MM.1S (cell line): ENCODE results near the gene PARD3.

Experiments
- DNase-seq: peaks from one replicate; pipeline ENCODE4 v3.0.0-alpha.2; 2015
- H2AFZ ChIP-seq: fragments of 300-600 bp; sonication (generic); 2 replicates; pipeline ENCODE4 v1.6.0; 2016; ENCODE audit warnings: antibody characterized with exemption, low read length
- H3F3A ChIP-seq: fragments of 300-600 bp; sonication (generic); 2 replicates; pipeline ENCODE4 v1.6.1; 2016; ENCODE audit warnings: mild to moderate bottlenecking, antibody characterized with exemption, low read length, moderate library complexity, mixed read lengths; ENCODE audit not compliant: insufficient read depth
- H3K27ac ChIP-seq: fragments of 300-600 bp; sonication (generic); 2 replicates; pipeline ENCODE4 v1.5.1; 2016; ENCODE audit warnings: mild to moderate bottlenecking, low read length
- H3K27me3 ChIP-seq: fragments of 300-600 bp; sonication (generic); replicated peaks from 2 replicates; pipeline ENCODE4 v1.6.0; 2016; ENCODE audit warnings: low read length; ENCODE audit not compliant: insufficient read depth
- H3K36me3 ChIP-seq: fragments of 300-600 bp; sonication (generic); replicated peaks from 2 replicates; pipeline ENCODE4 v1.6.1; 2016; ENCODE audit warnings: mild to moderate bottlenecking, low read length, mixed read lengths; ENCODE audit not compliant: insufficient read depth
- H3K4me1 ChIP-seq: fragments of 300-600 bp; sonication (generic); 2 replicates; pipeline ENCODE4 v1.6.1; 2016; ENCODE audit warnings: low read length, mixed read lengths
- H3K4me2 ChIP-seq: fragments of 300-600 bp; sonication (generic); 2 replicates; pipeline ENCODE4 v1.6.0; 2016; ENCODE audit warnings: low read depth, low read length
- H3K4me3 ChIP-seq: fragments of 300-600 bp; sonication (generic); 2 replicates; pipeline ENCODE4 v1.5.1; 2016; ENCODE audit warnings: low read length, mixed read lengths
- H3K79me2 ChIP-seq: fragments of 300-600 bp; sonication (generic); 2 replicates; pipeline ENCODE4 v1.6.1; 2016; ENCODE audit warnings: mixed run types, low read length, mixed read lengths
- H3K9ac ChIP-seq: fragments of 300-600 bp; sonication (generic); 2 replicates; pipeline ENCODE4 v1.6.1; 2016; ENCODE audit warnings: low read length, mixed read lengths
- H3K9me2 ChIP-seq: fragments of 300-600 bp; sonication (generic); replicated peaks from 2 replicates; pipeline ENCODE4 v1.6.1; 2016; ENCODE audit warnings: mild to moderate bottlenecking, low read length, mixed read lengths; ENCODE audit not compliant: insufficient read depth
- H3K9me3 ChIP-seq: fragments of 300-600 bp; sonication (generic); replicated peaks from 2 replicates; pipeline ENCODE4 v1.6.1; 2016; ENCODE audit warnings: mild to moderate bottlenecking, low read length, mixed read lengths; ENCODE audit not compliant: insufficient read depth
- H4K20me1 ChIP-seq: fragments of 300-600 bp; sonication (generic); 2 replicates; pipeline ENCODE4 v1.6.1; 2016; ENCODE audit warnings: mild to moderate bottlenecking, low read length, moderate library complexity, mixed read lengths; ENCODE audit not compliant: insufficient read depth
- EZH2 ChIP-seq: fragments of 300-600 bp; sonication (generic); optimal IDR thresholded peaks from 2 replicates; pipeline ENCODE3; 2017; ENCODE audit warnings: low read depth, mild to moderate bottlenecking, antibody characterized with exemption, low read length, mixed read lengths
- EZH2phosphoT487 ChIP-seq: fragments of 300-600 bp; sonication (generic); IDR thresholded peaks from 2 replicates; pipeline ENCODE4 v1.6.1; 2018; ENCODE audit warnings: antibody characterized with exemption, low read length
- TF ChIP-seq, protein P1 (sequence below): fragments of 300-600 bp; sonication (generic); IDR thresholded peaks from 2 replicates; pipeline ENCODE4 v1.5.1; 2016; ENCODE audit warnings: antibody characterized with exemption, low read length, mixed read lengths

Gene PARD3

DNA sequence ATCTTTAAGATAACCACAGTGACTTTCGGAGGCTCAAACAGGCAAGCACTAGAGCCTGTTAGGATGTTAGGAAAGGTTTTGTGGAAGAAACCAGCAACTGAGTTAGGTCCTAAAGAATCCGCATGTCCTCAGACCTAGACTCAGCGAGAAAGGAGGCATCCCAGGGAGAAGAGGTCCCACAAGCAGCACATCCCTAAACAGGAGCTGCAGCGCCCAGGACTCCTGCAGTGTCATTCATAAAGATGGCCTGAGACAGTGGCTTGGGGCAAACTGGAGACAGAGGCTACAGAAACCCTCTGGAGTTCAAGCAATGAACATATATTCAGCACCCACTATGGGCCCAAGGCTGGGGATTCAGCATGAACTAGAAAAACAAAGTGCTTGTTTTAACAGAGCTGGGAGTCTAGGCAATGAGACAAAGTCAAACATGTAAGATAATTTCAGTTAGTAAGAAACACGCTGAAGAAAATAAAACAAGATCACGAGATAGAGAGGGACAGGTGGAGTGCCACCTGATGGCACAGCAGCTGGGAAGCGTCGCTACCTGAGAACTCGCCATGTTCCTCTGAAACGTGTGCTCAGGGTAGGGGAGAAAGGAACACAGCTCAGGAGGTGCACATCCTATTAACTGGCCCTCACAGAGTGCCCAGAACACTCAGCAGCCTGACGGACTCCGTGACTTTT, 48.1 kb downstream of the PARD3 start:
- DNase-seq = no peak

DNA sequence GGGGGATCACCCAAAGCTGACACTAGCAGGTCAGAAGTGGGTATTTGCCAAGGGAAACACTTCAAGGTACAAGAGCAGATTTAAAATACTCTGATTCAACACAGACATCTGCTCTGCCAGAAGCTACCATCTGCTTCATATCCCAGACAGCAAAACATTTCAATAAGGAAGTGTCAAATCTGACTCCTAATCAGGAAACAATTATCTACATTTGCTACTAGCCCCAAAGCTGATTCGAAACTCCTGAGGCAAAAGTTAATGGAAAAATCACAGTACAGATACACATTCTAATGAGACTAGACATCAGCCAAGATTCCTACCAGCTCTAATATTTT, 48.9 kb downstream of the PARD3 start:
- Histone ChIP-seq H3K27ac (no peak overlapping the region), H3K79me2 (peaks cover 99% of the 10 kb centered on the region), H3K4me2 (no peak overlapping the region), H3K9ac (no peak overlapping the region), H3K4me1 (peaks cover 10% of the 10 kb centered on the region), H2AFZ (no peak overlapping the region), H3K36me3 (no peaks in the 10 kb centered on the region), H3F3A (0 out of 2 replicates have a peak, but pooled peaks cover 3% of the 10 kb centered on the region), H3K27me3 (no peaks in the 10 kb centered on the region), H4K20me1 (peaks cover 5% of the 10 kb centered on the region; the same call in 1 of the 2 replicates), H3K4me3 (no peak overlapping the region), H3K9me3 (no peaks in the 10 kb centered on the region), H3K9me2 (no peaks in the 10 kb centered on the region)
- no peak for DNase-seq
- TF ChIP-seq EZH2phosphoT487 = no peak
- TF ChIP-seq, protein P1, sequence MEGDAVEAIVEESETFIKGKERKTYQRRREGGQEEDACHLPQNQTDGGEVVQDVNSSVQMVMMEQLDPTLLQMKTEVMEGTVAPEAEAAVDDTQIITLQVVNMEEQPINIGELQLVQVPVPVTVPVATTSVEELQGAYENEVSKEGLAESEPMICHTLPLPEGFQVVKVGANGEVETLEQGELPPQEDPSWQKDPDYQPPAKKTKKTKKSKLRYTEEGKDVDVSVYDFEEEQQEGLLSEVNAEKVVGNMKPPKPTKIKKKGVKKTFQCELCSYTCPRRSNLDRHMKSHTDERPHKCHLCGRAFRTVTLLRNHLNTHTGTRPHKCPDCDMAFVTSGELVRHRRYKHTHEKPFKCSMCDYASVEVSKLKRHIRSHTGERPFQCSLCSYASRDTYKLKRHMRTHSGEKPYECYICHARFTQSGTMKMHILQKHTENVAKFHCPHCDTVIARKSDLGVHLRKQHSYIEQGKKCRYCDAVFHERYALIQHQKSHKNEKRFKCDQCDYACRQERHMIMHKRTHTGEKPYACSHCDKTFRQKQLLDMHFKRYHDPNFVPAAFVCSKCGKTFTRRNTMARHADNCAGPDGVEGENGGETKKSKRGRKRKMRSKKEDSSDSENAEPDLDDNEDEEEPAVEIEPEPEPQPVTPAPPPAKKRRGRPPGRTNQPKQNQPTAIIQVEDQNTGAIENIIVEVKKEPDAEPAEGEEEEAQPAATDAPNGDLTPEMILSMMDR = no peak
- no peak for TF ChIP-seq EZH2

More for the DNA sequence above, 48.1 kb downstream of the PARD3 start:
- no peak overlapping the region for H3K4me3 ChIP-seq
- TF ChIP-seq EZH2 = no peak
- no peak for TF ChIP-seq EZH2phosphoT487
- TF ChIP-seq, protein P1 = no peak
- peaks cover 100% of the 10 kb centered on the region for H3K79me2 ChIP-seq
- H4K20me1 ChIP-seq = peaks cover 5% of the 10 kb centered on the region; the same call in 1 of the 2 replicates
- no peaks in the 10 kb centered on the region for H3K9me3 ChIP-seq
- no peaks in the 10 kb centered on the region for H3K36me3 ChIP-seq
- H2AFZ ChIP-seq = no peak overlapping the region
- H3K9ac ChIP-seq = no peak overlapping the region
- 0 out of 2 replicates have a peak, but pooled peaks cover 3% of the 10 kb centered on the region for H3F3A ChIP-seq
- H3K9me2 ChIP-seq = no peaks in the 10 kb centered on the region
- peaks cover 10% of the 10 kb centered on the region for H3K4me1 ChIP-seq
- no peak overlapping the region for H3K27ac ChIP-seq
- no peak overlapping the region for H3K4me2 ChIP-seq
- H3K27me3 ChIP-seq = no peaks in the 10 kb centered on the region

DNA sequence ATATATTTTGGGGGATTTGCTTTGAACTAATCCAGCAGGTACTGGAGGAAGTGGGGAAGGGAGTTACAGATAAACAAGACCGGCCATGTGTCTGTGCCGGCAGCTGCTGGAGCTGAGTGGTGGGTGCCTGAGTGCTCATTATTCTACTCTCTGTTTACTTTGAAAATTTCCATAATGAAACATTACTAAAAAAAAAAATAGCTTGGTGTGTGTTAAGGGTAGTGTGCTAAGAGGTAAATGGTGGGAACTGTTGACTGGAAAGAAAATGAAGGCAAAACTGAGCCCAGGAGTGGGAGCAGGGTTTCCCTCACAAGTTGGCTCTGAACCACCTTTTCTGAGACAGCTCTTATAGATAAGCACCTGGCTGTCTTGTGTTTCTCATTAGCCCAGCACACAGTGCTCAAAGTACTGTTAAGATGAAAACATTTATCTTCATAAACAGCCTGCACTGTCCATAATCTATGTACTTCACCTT, 50.6 kb downstream of the PARD3 start:
- H3K79me2 ChIP-seq = peaks cover 97% of the 10 kb centered on the region
- DNase-seq = no peak

More for the DNA sequence above, 50.6 kb downstream of the PARD3 start:
- no peaks in the 10 kb centered on the region for H3K36me3 ChIP-seq
- TF ChIP-seq, protein P1 = no peak
- TF ChIP-seq EZH2phosphoT487 (no peak), EZH2 (no peak)
- no peaks in the 10 kb centered on the region for H3K9me3 ChIP-seq
- H3K4me1 ChIP-seq = 0 out of 2 replicates have a peak, but pooled peaks cover 1% of the 10 kb centered on the region
- no peaks in the 10 kb centered on the region for H4K20me1 ChIP-seq
- no peak overlapping the region for H3K4me3 ChIP-seq
- H2AFZ ChIP-seq = no peak overlapping the region
- 0 out of 2 replicates have a peak, but pooled peaks cover 3% of the 10 kb centered on the region for H3F3A ChIP-seq
- H3K4me2 ChIP-seq = no peak overlapping the region
- H3K27ac ChIP-seq = no peak overlapping the region
- H3K9me2 ChIP-seq = no peaks in the 10 kb centered on the region
- H3K9ac ChIP-seq = no peak overlapping the region
- H3K27me3 ChIP-seq = no peaks in the 10 kb centered on the region
